Ishikawa (cell line): ENCODE data around the gene RCN1.

Experiments
- EGR1 ChIP-seq: IDR thresholded peaks from 2 replicates; pipeline ENCODE4 v1.6.1; 2012
- FOXM1 ChIP-seq: IDR thresholded peaks from 2 replicates; pipeline ENCODE4 v1.6.1; 2012; ENCODE audit warnings: low read depth, borderline replicate concordance
- REST ChIP-seq: IDR thresholded peaks from 2 replicates; pipeline ENCODE4 v1.6.1; 2012; ENCODE audit warnings: low read depth, mild to moderate bottlenecking
- TAF1 ChIP-seq: IDR thresholded peaks from 2 replicates; pipeline ENCODE4 v1.6.1; 2012; ENCODE audit warnings: low read depth, mild to moderate bottlenecking
- ZBTB7A ChIP-seq: IDR thresholded peaks from 2 replicates; pipeline ENCODE4 v1.6.1; 2012; ENCODE audit warnings: low read depth

GRCh38 chr11:32109138-32109537, 18.3 kb downstream of the RCN1 start:
- TF ChIP-seq ZBTB7A (no peak), FOXM1 (no peak), TAF1 (no peak), EGR1 (no peak), REST (no peak)
